ENCODE measurements around the gene IFRD1. TPM values are rescaled to one million over a fixed set of nuclear protein-coding genes. Genes with fewer than 3 reads are reported as not detected.

The IFRD1 gene
- total and polyA plus RNA-seq, 2 donors (not counting 3 experiments of a cell fraction or from before 2014, with no cell fraction given), result 16.8 to 43.3 TPM

GRCh38 chr7:112481121-112481736 is 31.0 kb downstream of the IFRD1 start:
- CTCF ChIA-PET, result interaction anchor here (1.1 to 4.1 kb wide), 5 partner anchors 14 to 418 kb away, joined by 3 to 18 read pairs (median 6); no protein-coding TSS in a partner anchor

DNA sequence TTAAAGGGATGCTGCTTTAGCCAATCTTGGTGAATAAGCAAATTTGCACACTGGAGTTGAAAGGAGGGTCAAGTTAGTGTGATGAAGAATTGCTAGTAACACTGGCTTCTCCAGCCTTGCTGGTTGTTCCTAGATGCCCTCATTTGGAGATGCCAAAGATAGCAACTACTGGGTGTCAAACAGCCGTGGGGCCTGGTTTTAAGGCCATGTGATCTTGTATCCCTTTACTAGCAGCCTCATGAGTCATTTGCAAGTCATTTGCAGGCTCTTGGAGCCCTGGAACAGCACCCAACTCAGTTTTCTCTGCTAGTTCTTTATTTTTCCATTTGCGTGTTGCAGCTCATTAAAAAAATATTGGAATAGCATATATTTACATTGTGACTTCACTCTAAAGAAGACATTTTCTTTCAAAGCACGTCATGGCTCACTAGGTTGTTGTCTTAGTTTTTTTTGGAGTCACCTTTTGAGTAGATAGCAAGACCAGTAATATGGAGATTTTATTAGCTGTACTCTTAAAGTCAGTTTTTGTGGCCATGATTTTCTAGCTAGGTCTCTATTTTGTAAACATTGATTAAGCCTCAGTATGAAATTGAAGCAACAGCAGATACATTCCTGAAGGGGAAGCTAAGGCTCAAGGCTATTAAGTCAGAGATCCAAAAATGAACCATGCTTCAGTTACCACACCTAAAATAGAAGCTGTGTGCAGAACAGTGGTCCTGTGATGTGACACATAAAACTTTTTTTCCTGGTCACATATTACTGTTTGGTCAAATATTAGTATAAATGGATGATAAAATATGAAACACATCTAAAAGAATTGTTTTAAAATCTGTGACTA is 31.8 kb downstream of the IFRD1 start:
- intact Hi-C loops (cut with micrococcal nuclease) (loop anchor here (5.0 kb wide), 2 partner anchors 415 to 745 kb away; no protein-coding TSS in a partner anchor), dilution Hi-C loops (cut with MboI; ENCODE audit: extremely low pct_ligation_motif_present, low sequenced_read_pairs) (no loop called here)
- no peak overlapping the region for H3K9ac ChIP-seq (replicated peaks; ENCODE audit: extremely low read depth, insufficient read depth, low read length)
- no peaks in the 10 kb centered on the region for H4K20me1 ChIP-seq (replicated peaks; ENCODE audit: control insufficient read depth, extremely low read depth, insufficient read depth, low read length)
- H3K4me1 ChIP-seq (ENCODE audit: control insufficient read depth, extremely low read depth, insufficient read depth, low read length), result peaks cover 33% of the 10 kb centered on the region
- no peaks in the 10 kb centered on the region for H3K79me2 ChIP-seq (ENCODE audit: control insufficient read depth, insufficient read depth, low read length)
- ChIA-PET POLR2A (interaction anchor here (1.1 kb wide), 1 partner anchor 32 kb away, joined by 3 read pairs; the partner anchor contains the start of gene IFRD1), CTCF (interaction anchor here (1.8 to 4.1 kb wide), 3 partner anchors 14 to 417 kb away, joined by 6 to 18 read pairs (median 7); no protein-coding TSS in a partner anchor)
- H3K27ac ChIP-seq (ENCODE audit: insufficient read depth, low read depth, low read length), result peak overlapping the region; percentile 28
- H3K27me3 ChIP-seq (ENCODE audit: control insufficient read depth in 2 of 2, insufficient read depth in 2 of 2, low read length in 2 of 2), result no peaks in the 10 kb centered on the region
- peak; percentile 41 for DNase-seq (ENCODE audit: low read depth, low spot score)
- H3K4me3 ChIP-seq (replicated peaks in 1 of 3; ENCODE audit: insufficient read depth in 1 of 3, low read depth in 1 of 3, low read length in 3 of 3), result no peak overlapping the region
- TF ChIP-seq CTCF (IDR thresholded peaks at IDR 0.05; ENCODE audit: extremely low read depth in 1 of 2, insufficient read depth in 1 of 2, low read depth in 1 of 2, low read length in 2 of 2), result no peak
- no peak for TF ChIP-seq EZH2 (IDR thresholded peaks at IDR 0.05; ENCODE audit: borderline replicate concordance, low read depth, low read length, severe bottlenecking)
- TF ChIP-seq POLR2A (IDR thresholded peaks at IDR 0.05; ENCODE audit: low read depth, low read length), result no peak
- no peak for TF ChIP-seq MYC (IDR thresholded peaks at IDR 0.05; ENCODE audit: low read depth, low read length)
- TF ChIP-seq MAX (IDR thresholded peaks at IDR 0.05; ENCODE audit: insufficient read depth, insufficient read length), result peak; percentile 19
- TF ChIP-seq GATA2 (IDR thresholded peaks at IDR 0.05; ENCODE audit: insufficient read depth, insufficient read length, low read depth, low read length), result peak; percentile 43
- TF ChIP-seq FOS (IDR thresholded peaks at IDR 0.05; ENCODE audit: borderline replicate concordance, insufficient read depth, low read length), result peak; percentile 57
- TF ChIP-seq POLR2AphosphoS5 (IDR thresholded peaks at IDR 0.05; ENCODE audit: insufficient read depth, low read depth, low read length), result no peak
- TF ChIP-seq JUN (IDR thresholded peaks at IDR 0.05; ENCODE audit: borderline replicate concordance, insufficient read depth, insufficient read length, low read depth), result no peak
- no peak overlapping the region for H3K4me2 ChIP-seq (ENCODE audit: insufficient read depth, low read length)
- no peaks in the 10 kb centered on the region for H3K9me1 ChIP-seq (replicated peaks; ENCODE audit: control insufficient read depth, extremely low read depth, insufficient read depth, low read length)
- H3K36me3 ChIP-seq (ENCODE audit: control insufficient read depth in 2 of 2, extremely low read depth in 1 of 2, insufficient read depth in 2 of 2, low read length in 2 of 2), result peaks cover 0 to 1% of the 10 kb centered on the region in 2 experiments
- no peak overlapping the region for H2AFZ ChIP-seq (ENCODE audit: low read depth, low read length)
- H3K9me3 ChIP-seq (replicated peaks; ENCODE audit: control insufficient read depth, insufficient read depth, low read length), result no peaks in the 10 kb centered on the region
- FAIRE-seq, result peak; percentile 73
- no TSS peak for BruUV-seq (replicated peaks)

More at GRCh38 chr7:112481121-112481736, 31.0 kb downstream of the IFRD1 start:
- TF ChIP-seq JUN (IDR thresholded peaks at IDR 0.05; ENCODE audit: borderline replicate concordance, insufficient read depth, insufficient read length, low read depth) (peak; percentile 13), FOS (IDR thresholded peaks at IDR 0.05; ENCODE audit: borderline replicate concordance, insufficient read depth, low read length) (peak; percentile 8), POLR2AphosphoS5 (IDR thresholded peaks at IDR 0.05; ENCODE audit: insufficient read depth, low read depth, low read length) (no peak)
- peak; percentile 28 for FAIRE-seq
- intact Hi-C loops (cut with micrococcal nuclease), result loop anchor here (5.0 kb wide), 2 partner anchors 416 to 744 kb away; no protein-coding TSS in a partner anchor
- DNase-seq (ENCODE audit: low read depth, low spot score), result peak; percentile 24
- Histone ChIP-seq H3K9me3 (replicated peaks; ENCODE audit: control insufficient read depth, insufficient read depth, low read length) (no peaks in the 10 kb centered on the region), H2AFZ (ENCODE audit: low read depth, low read length) (no peak overlapping the region), H3K9me1 (replicated peaks; ENCODE audit: control insufficient read depth, extremely low read depth, insufficient read depth, low read length) (no peaks in the 10 kb centered on the region), H3K4me3 (replicated peaks in 1 of 3; ENCODE audit: insufficient read depth in 1 of 3, low read depth in 1 of 3, low read length in 3 of 3) (no peak overlapping the region), H3K36me3 (ENCODE audit: control insufficient read depth in 2 of 2, extremely low read depth in 1 of 2, insufficient read depth in 2 of 2, low read length in 2 of 2) (peaks cover 2 to 4% of the 10 kb centered on the region in 2 experiments), H3K4me1 (ENCODE audit: control insufficient read depth, extremely low read depth, insufficient read depth, low read length) (peaks cover 33% of the 10 kb centered on the region), H4K20me1 (replicated peaks; ENCODE audit: control insufficient read depth, extremely low read depth, insufficient read depth, low read length) (no peaks in the 10 kb centered on the region), H3K4me2 (ENCODE audit: insufficient read depth, low read length) (no peak overlapping the region), H3K27me3 (ENCODE audit: control insufficient read depth in 2 of 2, insufficient read depth in 2 of 2, low read length in 2 of 2) (no peaks in the 10 kb centered on the region), H3K27ac (ENCODE audit: insufficient read depth, low read depth, low read length) (peak overlapping the region; percentile 49), H3K79me2 (ENCODE audit: control insufficient read depth, insufficient read depth, low read length) (no peaks in the 10 kb centered on the region), H3K9ac (replicated peaks; ENCODE audit: extremely low read depth, insufficient read depth, low read length) (peak overlapping the region; percentile 8)
- POLR2A ChIA-PET, result no interaction called here
- dilution Hi-C loops (cut with MboI; ENCODE audit: extremely low pct_ligation_motif_present, low sequenced_read_pairs), result no loop called here
- no TSS peak for BruUV-seq (replicated peaks)
